Hepatocyte (in vitro differentiated cells): ENCODE results near the gene XPNPEP1. TPM values are rescaled to one million over a fixed set of nuclear protein-coding genes. Genes with fewer than 3 reads are reported as not detected.

Source experiments
- DNase-seq: peaks from one replicate; pipeline ENCODE4 v3.0.0-alpha.2; 2016; ENCODE audit warnings: low spot score
- H2AFZ ChIP-seq: fragments of 200-600 bp; sonication (generic); 2 replicates; pipeline ENCODE4 v1.6.0; 2016; ENCODE audit warnings: antibody characterized with exemption, mild to moderate bottlenecking
- H3K27ac ChIP-seq: fragments of 200-600 bp; sonication (generic); 2 replicates; pipeline ENCODE4 v1.5.1; 2016; ENCODE audit warnings: mild to moderate bottlenecking
- H3K27me3 ChIP-seq: fragments of 200-600 bp; sonication (generic); 2 replicates; pipeline ENCODE4 v1.6.1; 2016
- H3K36me3 ChIP-seq: fragments of 200-600 bp; sonication (generic); replicated peaks from 2 replicates; pipeline ENCODE4 v1.5.1; 2016; ENCODE audit warnings: low read depth; ENCODE audit not compliant: insufficient read depth
- H3K4me1 ChIP-seq: fragments of 200-600 bp; sonication (generic); 2 replicates; pipeline ENCODE4 v1.5.1; 2016; ENCODE audit warnings: mild to moderate bottlenecking, moderate library complexity; ENCODE audit not compliant: insufficient read depth
- H3K4me2 ChIP-seq: fragments of 200-600 bp; sonication (generic); 2 replicates; pipeline ENCODE4 v1.6.0; 2016
- H3K4me3 ChIP-seq: fragments of 200-600 bp; sonication (generic); 2 replicates; pipeline ENCODE4 v1.5.1; 2016; ENCODE audit warnings: mild to moderate bottlenecking
- H3K79me2 ChIP-seq: fragments of 200-600 bp; sonication (generic); 2 replicates; pipeline ENCODE4 v1.6.0; 2017; ENCODE audit warnings: mild to moderate bottlenecking
- H3K9me2 ChIP-seq: fragments of 200-600 bp; sonication (generic); replicated peaks from 2 replicates; pipeline ENCODE4 v1.6.0; 2017; ENCODE audit warnings: mild to moderate bottlenecking; ENCODE audit not compliant: insufficient read depth
- H3K9me3 ChIP-seq: fragments of 200-600 bp; sonication (generic); 2 replicates; pipeline ENCODE4 v1.5.1; 2016; ENCODE audit warnings: low read depth, mild to moderate bottlenecking
- H4K20me1 ChIP-seq: fragments of 200-600 bp; sonication (generic); 2 replicates; pipeline ENCODE4 v1.6.0; 2016; ENCODE audit warnings: mild to moderate bottlenecking; ENCODE audit not compliant: insufficient read depth, poor library complexity, severe bottlenecking
- EZH2 ChIP-seq: fragments of 200-600 bp; sonication (generic); IDR thresholded peaks from 2 replicates; pipeline ENCODE4 v1.6.1; 2016; ENCODE audit warnings: antibody characterized with exemption, mild to moderate bottlenecking, borderline replicate concordance
- EZH2phosphoT487 ChIP-seq: fragments of 200-600 bp; sonication (generic); IDR thresholded peaks from one replicate; pipeline ENCODE4 v1.6.1; 2018; ENCODE audit warnings: antibody characterized with exemption, mild to moderate bottlenecking, low read depth, moderate library complexity; ENCODE audit not compliant: unreplicated experiment, severe bottlenecking
- WGBS: methylation state at CpG from one replicate; pipeline ENCODE4 v1.1.6; 2016; ENCODE audit warnings: low lambda C conversion rate; ENCODE audit errors: missing lambda C conversion rate; 5-methylcytosine and 5-hydroxymethylcytosine counted together
- polyA plus RNA-seq: library from polyadenylated mRNA; unstranded; fragments of >200 nt; fragmentation: Nextera tagmentation; extraction: Ambion mirVana; gene quantifications from 2 replicates; pipeline ENCODE4 v1.2.1, GENCODE V29; 2016
- total RNA-seq: library from RNA; depleted of rRNA; stranded (reverse); fragments of >200 nt; gene quantifications from 2 replicates; pipeline ENCODE4 v1.2.3, GENCODE V29; 2014
- TF ChIP-seq, protein P1 (sequence below): fragments of 200-600 bp; sonication (generic); IDR thresholded peaks from 2 replicates; pipeline ENCODE4 v1.5.1; 2016; ENCODE audit warnings: antibody characterized with exemption, mild to moderate bottlenecking; ENCODE audit not compliant: poor library complexity

The XPNPEP1 gene
- total RNA-seq: 89.7 and 99.4 TPM in 2 replicates
- polyA plus RNA-seq: 40.2 and 55.5 TPM in 2 replicates

DNA sequence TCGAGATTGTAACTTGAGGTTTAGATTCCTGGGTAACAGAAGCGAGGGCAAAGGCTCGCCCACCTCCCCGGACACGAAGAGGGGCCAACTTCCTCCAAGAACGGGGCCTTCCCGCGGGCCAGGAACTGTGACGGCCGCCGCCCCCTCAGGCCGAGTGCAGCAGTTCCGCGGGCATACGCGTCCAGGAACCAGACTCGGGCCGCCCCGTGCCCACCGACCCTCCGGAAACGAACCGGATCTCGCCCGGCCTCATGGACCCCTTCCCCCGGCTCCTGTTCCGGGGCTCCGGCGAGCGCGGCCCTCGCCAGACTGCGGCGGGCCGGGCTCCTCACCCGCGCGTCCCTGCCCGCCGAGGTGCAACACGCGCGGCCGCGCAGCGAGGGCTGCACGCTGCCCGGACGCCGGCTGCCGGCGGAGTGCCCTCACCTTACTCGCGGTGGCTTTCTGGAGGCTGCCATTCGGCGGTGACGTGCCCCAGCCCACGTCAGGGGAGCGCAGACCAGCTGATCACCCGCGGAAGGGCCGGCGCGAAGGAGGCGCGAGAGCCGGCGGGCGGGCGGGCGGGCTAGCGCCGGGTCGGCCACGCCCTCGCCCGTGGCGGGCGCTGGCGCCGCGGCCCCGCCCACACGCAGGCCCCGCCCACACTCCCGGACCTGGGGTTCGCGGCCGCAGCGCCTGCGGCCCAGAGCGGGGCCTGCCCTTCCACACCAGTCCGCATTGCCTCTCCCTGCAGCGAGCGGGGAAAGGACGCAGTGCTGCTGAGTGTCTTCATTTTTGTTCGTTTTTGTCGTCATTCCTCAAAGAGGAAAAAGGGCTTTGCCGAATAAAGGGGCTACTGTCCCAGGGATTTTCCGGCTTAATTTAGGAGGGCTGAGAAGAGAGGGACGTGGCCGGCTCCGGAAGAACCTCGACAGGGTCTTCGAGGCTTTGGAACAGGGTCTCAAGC lies at the start of gene XPNPEP1:
Gene XPNPEP1, minus strand, starts transcription at position 536 of the 946 bp plus-strand sequence. Its CDS starts 78 bp downstream, at position 458.
- Histone ChIP-seq H3K27me3 (no peaks in the 10 kb centered on the region), H3K79me2 (peaks cover 52% of the 10 kb centered on the region), H3K9me2 (no peaks in the 10 kb centered on the region), H3K4me2 (peak within 1 kb of the TSS; percentile 98), H3K4me1 (peaks cover 9% of the 10 kb centered on the region), H3K27ac (peak within 1 kb of the TSS; percentile 99), H3K9me3 (no peaks in the 10 kb centered on the region), H3K4me3 (peak within 1 kb of the TSS; percentile 98), H4K20me1 (no peaks in the 10 kb centered on the region), H3K36me3 (no peaks in the 10 kb centered on the region), H2AFZ (peak within 1 kb of the TSS; percentile 98)
- 7% methylated on average over 83 of the region's 105 CpGs for WGBS
- TF ChIP-seq EZH2: no peak
- no peak for TF ChIP-seq EZH2phosphoT487
- TF ChIP-seq, protein P1, sequence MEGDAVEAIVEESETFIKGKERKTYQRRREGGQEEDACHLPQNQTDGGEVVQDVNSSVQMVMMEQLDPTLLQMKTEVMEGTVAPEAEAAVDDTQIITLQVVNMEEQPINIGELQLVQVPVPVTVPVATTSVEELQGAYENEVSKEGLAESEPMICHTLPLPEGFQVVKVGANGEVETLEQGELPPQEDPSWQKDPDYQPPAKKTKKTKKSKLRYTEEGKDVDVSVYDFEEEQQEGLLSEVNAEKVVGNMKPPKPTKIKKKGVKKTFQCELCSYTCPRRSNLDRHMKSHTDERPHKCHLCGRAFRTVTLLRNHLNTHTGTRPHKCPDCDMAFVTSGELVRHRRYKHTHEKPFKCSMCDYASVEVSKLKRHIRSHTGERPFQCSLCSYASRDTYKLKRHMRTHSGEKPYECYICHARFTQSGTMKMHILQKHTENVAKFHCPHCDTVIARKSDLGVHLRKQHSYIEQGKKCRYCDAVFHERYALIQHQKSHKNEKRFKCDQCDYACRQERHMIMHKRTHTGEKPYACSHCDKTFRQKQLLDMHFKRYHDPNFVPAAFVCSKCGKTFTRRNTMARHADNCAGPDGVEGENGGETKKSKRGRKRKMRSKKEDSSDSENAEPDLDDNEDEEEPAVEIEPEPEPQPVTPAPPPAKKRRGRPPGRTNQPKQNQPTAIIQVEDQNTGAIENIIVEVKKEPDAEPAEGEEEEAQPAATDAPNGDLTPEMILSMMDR: no peak
- DNase-seq: peak; percentile 95

DNA sequence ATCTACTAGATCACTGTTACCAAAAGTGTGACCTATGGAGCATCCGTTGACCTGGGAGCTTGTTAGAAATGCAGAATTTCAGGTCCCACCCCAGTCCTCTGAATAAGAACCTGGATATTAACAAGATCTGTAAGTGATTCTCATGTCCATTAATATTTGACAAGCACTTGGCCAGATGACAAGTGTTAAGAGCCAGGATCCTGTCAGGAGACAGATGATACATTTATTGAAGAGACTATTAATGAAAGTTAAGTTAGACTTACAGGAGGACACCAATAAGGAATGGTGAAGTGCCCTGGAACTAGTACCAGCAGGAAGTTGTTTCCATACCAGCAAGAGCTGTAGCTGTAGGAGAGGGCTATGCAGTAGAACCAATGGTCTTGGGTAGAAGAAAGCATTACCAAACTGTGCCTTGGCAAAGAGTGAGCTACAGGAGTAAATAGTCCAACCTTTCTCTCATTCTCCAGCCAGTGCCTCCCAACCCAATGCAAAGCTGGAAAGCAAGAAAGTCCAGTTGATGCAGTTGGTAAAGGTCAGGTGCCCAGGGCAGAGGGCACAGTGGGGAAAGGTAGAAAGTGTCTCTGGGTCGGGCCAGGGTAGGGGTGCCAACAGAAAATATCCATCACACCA lies 49.2 kb upstream of the XPNPEP1 start:
- no peaks in the 10 kb centered on the region for H3K27me3 ChIP-seq
- H2AFZ ChIP-seq: no peak overlapping the region
- H3K4me1 ChIP-seq: peaks cover 78% of the 10 kb centered on the region
- peak overlapping the region; percentile 97 for H3K27ac ChIP-seq
- no peak for TF ChIP-seq EZH2
- TF ChIP-seq, protein P1: no peak
- TF ChIP-seq EZH2phosphoT487: no peak
- H3K79me2 ChIP-seq: no peaks in the 10 kb centered on the region
- H3K4me2 ChIP-seq: peak overlapping the region; percentile 31
- no peaks in the 10 kb centered on the region for H3K9me2 ChIP-seq
- no peaks in the 10 kb centered on the region for H3K36me3 ChIP-seq
- DNase-seq: no peak
- no peak overlapping the region for H3K4me3 ChIP-seq
- H3K9me3 ChIP-seq: no peaks in the 10 kb centered on the region
- no peaks in the 10 kb centered on the region for H4K20me1 ChIP-seq
- WGBS: 88% methylated on average over 2 of the region's 2 CpGs

DNA sequence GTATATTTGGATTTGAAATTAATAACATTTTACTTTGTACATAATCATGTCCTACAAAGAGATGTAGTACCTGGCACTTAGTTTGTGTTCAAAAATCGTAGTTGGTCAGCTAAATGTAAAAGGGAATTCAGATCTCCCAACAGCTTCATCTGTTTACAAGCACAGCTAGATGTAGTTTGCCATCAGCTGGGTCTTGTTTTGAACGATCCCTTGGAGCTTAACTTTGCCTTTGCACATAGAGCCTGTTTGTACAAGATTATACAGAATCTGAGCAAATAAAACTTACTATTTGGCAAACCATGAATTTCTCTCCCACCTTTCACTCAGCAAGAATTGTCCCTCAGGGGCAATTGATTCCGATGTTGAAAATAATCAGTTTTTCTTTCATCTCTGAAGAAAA lies 48.3 kb upstream of the XPNPEP1 start:
- Histone ChIP-seq H3K4me1 (peaks cover 80% of the 10 kb centered on the region), H3K9me3 (no peaks in the 10 kb centered on the region), H3K79me2 (no peaks in the 10 kb centered on the region), H2AFZ (no peak overlapping the region), H4K20me1 (no peaks in the 10 kb centered on the region), H3K36me3 (no peaks in the 10 kb centered on the region), H3K4me3 (no peak overlapping the region), H3K4me2 (peak overlapping the region; percentile 31), H3K9me2 (no peaks in the 10 kb centered on the region), H3K27me3 (no peaks in the 10 kb centered on the region), H3K27ac (peak overlapping the region; percentile 97)
- TF ChIP-seq EZH2phosphoT487: no peak
- TF ChIP-seq, protein P1: no peak
- TF ChIP-seq EZH2: no peak
- DNase-seq: no peak
- WGBS: 35% methylated on average over 3 of the region's 3 CpGs
